HCT116 (cell line): Measurements from ENCODE around the gene KRTAP12-2. TPM values are rescaled to one million over a fixed set of nuclear protein-coding genes. Genes with fewer than 3 reads are reported as not detected.

Experiments
- ATAC-seq: fragments of 200-7000 bp; cut with Tn5 transposase; 2 replicates; pipeline ENCODE4 v1.9.1; 2020; ENCODE audit warnings: mild to moderate bottlenecking, moderate library complexity
- BruUV-seq: library from RNA; stranded (reverse); fragments of 400-500 nt; replicated peaks from 2 replicates; lab custom pipeline; 2021; lab: Mats Ljungman, UMichigan
- CTCF ChIA-PET: fragments of 300-600 bp; sonication (Branson Sonifier 250); formaldehyde crosslinking; loops from one replicate; lab custom pipeline; 2021; ENCODE audit warnings: antibody characterized with exemption; lab: Charles Lee
- POLR2A ChIA-PET: fragments of 300-600, 350-600 bp; sonication (Branson Sonifier 250); formaldehyde crosslinking; loops from one replicate; lab custom pipeline; 2021; ENCODE audit warnings: antibody characterized with exemption; lab: Charles Lee
- RAD21 ChIA-PET, 2 experiments: fragments of 300-600 bp; sonication (Branson Sonifier 250); formaldehyde crosslinking; loops; one replicate each; lab custom pipeline; 2023; ENCODE audit warnings: low total read pairs in 2 of 2; ENCODE audit not compliant: uncharacterized antibody in 2 of 2, unreplicated experiment in 2 of 2, low non-redundant PET in 1 of 2; lab: Charles Lee
- DNase-seq: peaks from one replicate; pipeline ENCODE4 v3.0.0-alpha.2; 2010; ENCODE audit warnings: low read depth, low spot score
- H2AFZ ChIP-seq: fragments of 200-600 bp; shearing (Covaris generic), sonication (generic); 2 replicates; pipeline ENCODE4 v1.6.1; 2017; ENCODE audit warnings: low read depth, mixed run types, mixed read lengths, antibody characterized with exemption, low read length; ENCODE audit not compliant: poor library complexity, severe bottlenecking
- H3K27ac ChIP-seq: 2 replicates; pipeline ENCODE4 v1.5.1; 2012; ENCODE audit warnings: low read depth, low read length
- H3K27me3 ChIP-seq: fragments of 200-600 bp; sonication (generic); 2 replicates; pipeline ENCODE4 v1.6.1; 2016; ENCODE audit warnings: mixed run types, low read length, mixed read lengths; ENCODE audit not compliant: insufficient read depth
- H3K36me3 ChIP-seq, 2 experiments: fragments of 200-500 bp in 1 of 2; fragments of 200-600 bp in 1 of 2; sonication (Bioruptor generic) in 1 of 2; sonication (generic) in 1 of 2; 2 replicates each; pipeline versions ENCODE4 v1.5.1 to v1.6.1; 2014 to 2016; ENCODE audit warnings: low read length in 2 of 2, inconsistent platforms in 1 of 2, mixed read lengths in 1 of 2, mixed run types in 1 of 2; ENCODE audit not compliant: insufficient read depth in 2 of 2, control insufficient read depth in 1 of 2
- H3K4me1 ChIP-seq, 2 experiments: fragments of 200-600 bp in 1 of 2; sonication (generic) in 1 of 2; 2 replicates each; pipeline versions ENCODE4 v1.5.1 to v1.6.1; 2012 to 2017; ENCODE audit warnings: low read length in 2 of 2, inconsistent platforms in 1 of 2, mild to moderate bottlenecking in 1 of 2, mixed read lengths in 1 of 2, mixed run types in 1 of 2, moderate library complexity in 1 of 2; ENCODE audit not compliant: insufficient read depth in 2 of 2, control insufficient read depth in 1 of 2
- H3K4me2 ChIP-seq: fragments of 200-600 bp; sonication (generic); 2 replicates; pipeline ENCODE4 v1.6.1; 2017; ENCODE audit warnings: mixed run types, low read length, mixed read lengths
- H3K4me3 ChIP-seq, 2 experiments: fragments of 200-600 bp in 1 of 2; sonication (generic) in 1 of 2; replicated peaks in 1 of 2; 2 replicates each; pipeline ENCODE4 v1.5.1; 2011 to 2016; ENCODE audit warnings: low read length in 2 of 2, control low read depth in 1 of 2, low read depth in 1 of 2, mild to moderate bottlenecking in 1 of 2, mixed read lengths in 1 of 2, mixed run types in 1 of 2
- H3K79me2 ChIP-seq: fragments of 200-600 bp; sonication (generic); 2 replicates; pipeline ENCODE4 v1.6.1; 2017; ENCODE audit warnings: mild to moderate bottlenecking, mixed run types, low read length, moderate library complexity, mixed read lengths; ENCODE audit not compliant: insufficient read depth
- H3K9ac ChIP-seq: fragments of 200-600 bp; sonication (generic); 2 replicates; pipeline ENCODE4 v1.6.1; 2016; ENCODE audit warnings: low read length, mixed read lengths
- H3K9me2 ChIP-seq: fragments of 200-600 bp; sonication (generic), shearing (Covaris generic); 2 replicates; pipeline ENCODE4 v1.6.1; 2017; ENCODE audit warnings: mixed run types, mild to moderate bottlenecking, moderate library complexity; ENCODE audit not compliant: insufficient read depth
- H3K9me3 ChIP-seq, 2 experiments: fragments of 200-500 bp in 1 of 2; fragments of 200-600 bp in 1 of 2; sonication (Bioruptor generic) in 1 of 2; sonication (generic) in 1 of 2; 2 replicates each; pipeline ENCODE4 v1.6.1; 2014 to 2017; ENCODE audit warnings: low read length in 2 of 2, mixed read lengths in 2 of 2, inconsistent platforms in 1 of 2, low read depth in 1 of 2, mild to moderate bottlenecking in 1 of 2, mixed run types in 1 of 2, moderate library complexity in 1 of 2; ENCODE audit not compliant: control insufficient read depth in 1 of 2, insufficient read depth in 1 of 2
- H4K20me1 ChIP-seq: fragments of 200-600 bp; sonication (generic), shearing (Covaris generic); 2 replicates; pipeline ENCODE4 v1.6.1; 2017; ENCODE audit warnings: mixed run types, mild to moderate bottlenecking, moderate library complexity; ENCODE audit not compliant: insufficient read depth
- ATF3 ChIP-seq: IDR thresholded peaks from 2 replicates; pipeline ENCODE4 v1.6.1; 2012
- EGR1 ChIP-seq: IDR thresholded peaks from 2 replicates; pipeline ENCODE4 v1.6.1; 2012; ENCODE audit warnings: low read depth
- FOSL1 ChIP-seq: IDR thresholded peaks from 2 replicates; pipeline ENCODE4 v1.6.1; 2012; ENCODE audit warnings: low read depth
- JUND ChIP-seq: IDR thresholded peaks from 2 replicates; pipeline ENCODE4 v1.6.1; 2012
- POLR2A ChIP-seq: IDR thresholded peaks from 2 replicates; pipeline ENCODE4 v1.7.0; 2011; ENCODE audit warnings: borderline replicate concordance; ENCODE audit not compliant: insufficient read depth, insufficient read length; ENCODE audit errors: extremely low read depth
- POLR2AphosphoS5 ChIP-seq: IDR thresholded peaks from 2 replicates; pipeline ENCODE4 v1.6.1; 2011; ENCODE audit warnings: mild to moderate bottlenecking, low read depth, low read length, moderate library complexity
- REST ChIP-seq: IDR thresholded peaks from 2 replicates; pipeline ENCODE4 v1.6.1; 2012; ENCODE audit warnings: low read depth
- SIN3A ChIP-seq: IDR thresholded peaks from 2 replicates; pipeline ENCODE4 v1.6.1; 2012; ENCODE audit warnings: low read depth
- SP1 ChIP-seq: IDR thresholded peaks from 2 replicates; pipeline ENCODE4 v1.6.1; 2012; ENCODE audit warnings: low read depth
- TCF7L2 ChIP-seq: IDR thresholded peaks from 2 replicates; pipeline ENCODE4 v1.7.0; 2011; ENCODE audit warnings: borderline replicate concordance, inconsistent platforms; ENCODE audit not compliant: insufficient read depth, insufficient read length; ENCODE audit errors: extremely low read depth
- YY1 ChIP-seq: IDR thresholded peaks from 2 replicates; pipeline ENCODE4 v1.6.1; 2011; ENCODE audit warnings: low read length, low read depth, moderate library complexity, mild to moderate bottlenecking; ENCODE audit not compliant: insufficient replicate concordance; ENCODE audit errors: extremely low read depth
- ZNF274 ChIP-seq: fragments of 200-500 bp; sonication (Bioruptor generic); IDR thresholded peaks from 2 replicates; pipeline ENCODE4 v1.6.1; 2014; ENCODE audit warnings: mild to moderate bottlenecking, low read depth, low read length, inconsistent platforms
- intact Hi-C: fragments of 100-400 bp; cut with micrococcal nuclease; formaldehyde crosslinking; loops from 2 replicates; pipeline ENCODE4 v1.10.0; 2022
- total RNA-seq: library from RNA; stranded (reverse); gene quantifications from one replicate; pipeline ENCODE4 v1.2.1, GENCODE V29; 2021; ENCODE audit not compliant: unreplicated experiment

KRTAP12-2 gene
- total RNA-seq, 1 experiment from 2014 or later: not detected

- intact Hi-C loops: no loop called here
- ChIA-PET POLR2A (no interaction called here), RAD21 (no interaction called here), CTCF (no interaction called here)
- Histone ChIP-seq H3K9ac (no peak overlapping the region), H3K27me3 (no peaks in the 10 kb centered on the region), H2AFZ (no peak overlapping the region), H3K4me1 (no peaks in the 10 kb centered on the region), H4K20me1 (no peaks in the 10 kb centered on the region), H3K36me3 (no peaks in the 10 kb centered on the region), H3K27ac (no peak overlapping the region), H3K4me3 (no peak overlapping the region), H3K9me2 (no peaks in the 10 kb centered on the region), H3K9me3 (no peaks in the 10 kb centered on the region), H3K4me2 (no peak overlapping the region), H3K79me2 (no peaks in the 10 kb centered on the region)
- no peak for ATAC-seq
- DNase-seq: no peak
- TF ChIP-seq ZNF274 (no peak), POLR2A (no peak), ATF3 (no peak), JUND (no peak), SIN3A (no peak), TCF7L2 (no peak), REST (no peak), POLR2AphosphoS5 (no peak), EGR1 (no peak), YY1 (no peak), SP1 (no peak), FOSL1 (no peak)
- no TSS peak for BruUV-seq
These were observed 12.8 kb downstream of the KRTAP12-2 start for GRCh38 chr21:44653656-44654575.
